ENCODE results near the gene TMEM88.
A peak's percentile ranks its signal among the peaks of the same experiment; 100 is the strongest.

Gene TMEM88

DNA sequence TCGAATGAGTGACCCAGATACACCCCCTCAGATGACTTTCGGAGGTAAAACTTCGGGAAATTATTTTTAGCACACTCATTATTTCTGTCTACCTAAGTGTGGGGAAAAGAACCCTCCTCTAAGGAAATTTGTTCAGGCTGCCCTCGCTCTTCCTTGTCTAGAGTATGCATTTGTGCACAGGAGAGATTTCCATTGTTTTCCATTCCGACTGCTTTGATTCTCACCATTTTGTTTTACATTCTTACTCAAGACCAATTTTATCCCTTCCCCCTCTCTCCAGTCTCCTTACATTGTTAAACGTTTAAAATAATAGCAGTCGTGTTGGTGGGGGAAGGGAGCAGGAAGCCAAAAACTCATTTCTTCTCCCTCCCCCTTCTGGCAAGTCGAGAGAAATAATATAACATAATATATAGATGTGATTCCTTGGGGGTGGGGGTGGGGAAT is 32.2 kb downstream of the TMEM88 start:
- DNase-seq, result no peak

GRCh38 chr17:7887482-7888183 is 32.8 kb downstream of the TMEM88 start:
- DNase-seq, result peak; percentile 93

DNA sequence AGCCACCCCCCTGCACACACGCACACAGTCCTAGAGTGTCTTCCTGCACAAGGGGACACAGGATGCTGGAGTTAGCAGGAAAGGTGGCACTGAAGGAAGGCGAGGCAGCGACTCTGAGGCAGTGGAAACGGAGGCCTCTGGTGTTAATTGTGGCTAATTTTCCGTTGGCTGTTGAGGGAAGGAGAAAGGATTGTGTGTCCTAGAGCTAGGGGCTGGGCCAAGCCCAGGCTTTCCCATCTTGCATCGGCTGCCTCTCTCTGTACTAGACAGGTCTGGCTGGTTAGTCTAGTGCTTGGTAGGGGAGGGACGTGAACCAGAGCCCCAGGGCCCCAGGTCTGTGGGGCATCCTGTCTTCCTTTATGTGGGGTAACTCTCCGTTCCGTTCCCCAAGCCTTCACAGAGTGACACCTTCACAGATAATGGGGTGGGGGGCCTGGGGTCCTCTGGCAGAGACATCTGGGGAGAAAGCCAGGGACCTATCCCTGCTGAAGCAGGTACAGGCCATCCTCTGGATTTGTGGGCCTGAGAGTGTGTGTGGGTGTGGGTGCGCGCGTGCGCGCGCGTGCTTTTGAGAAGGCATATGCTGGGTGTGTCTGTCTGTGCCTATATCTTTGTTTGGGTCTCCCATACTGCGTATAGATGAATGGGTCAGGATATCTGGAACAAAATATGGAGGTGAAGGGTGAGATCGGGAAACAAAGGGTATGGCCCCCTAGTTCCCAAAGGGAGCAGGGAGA is 33.5 kb downstream of the TMEM88 start, which contains the start of gene CHD3:
CHD3 (plus strand) TSS at position 606 of the 737 bp plus-strand sequence. CDS start 212 bp downstream, outside the sequence.
- DNase-seq, result peak; percentile 46

DNA sequence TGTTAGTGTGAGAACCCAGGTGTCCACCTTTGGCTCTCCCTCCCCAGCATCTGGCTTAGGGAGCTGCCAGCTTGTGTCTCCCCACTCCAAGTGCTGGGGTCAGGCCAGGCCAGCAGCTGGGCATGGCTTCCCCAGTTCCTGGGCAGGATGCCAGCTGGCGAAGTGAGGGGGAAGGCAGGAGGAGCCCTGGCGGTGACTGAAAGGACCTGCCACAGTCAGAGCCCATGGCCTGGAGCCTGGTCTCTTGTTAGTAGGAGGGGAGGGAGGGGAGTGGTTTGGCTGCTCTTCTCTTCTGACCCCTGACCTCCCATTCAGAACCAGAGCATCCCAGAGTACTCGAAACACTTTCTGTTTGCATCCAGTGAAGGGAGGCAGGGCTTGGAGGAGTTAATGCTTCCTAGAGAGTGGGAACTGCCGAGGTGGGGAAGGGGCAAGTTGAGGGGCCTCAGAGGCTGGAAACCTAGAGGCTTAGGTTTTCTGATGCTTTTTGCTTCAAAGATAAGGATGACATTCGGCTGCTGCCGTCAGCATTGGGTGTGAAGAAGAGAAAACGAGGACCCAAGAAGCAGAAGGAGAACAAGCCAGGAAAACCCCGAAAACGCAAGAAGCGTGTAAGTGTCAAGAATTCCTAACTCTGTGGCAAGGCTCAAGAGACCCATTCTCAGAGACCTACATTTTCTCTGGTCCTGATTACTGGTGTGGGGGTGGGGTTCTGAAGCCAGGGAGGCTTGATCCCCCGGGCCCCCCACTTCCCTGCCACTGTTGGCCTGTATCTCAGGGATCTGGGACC is 34.5 kb downstream of the TMEM88 start:
- DNase-seq, result peak; percentile 87

- no peak for DNase-seq
Observed at GRCh38 chr17:7893187-7893880, 38.5 kb downstream of the TMEM88 start.

GRCh38 chr17:7894226-7894625 is 39.4 kb downstream of the TMEM88 start:
- DNase-seq, result no peak

- no peak for DNase-seq
Observed at GRCh38 chr17:7894866-7895265, 40.0 kb downstream of the TMEM88 start.

GRCh38 chr17:7897090-7897489 is 42.2 kb downstream of the TMEM88 start:
- DNase-seq, result no peak

- no peak for DNase-seq
Observed at GRCh38 chr17:7897773-7898172, 42.9 kb downstream of the TMEM88 start.

GRCh38 chr17:7903154-7904103 is 48.6 kb downstream of the TMEM88 start:
- DNase-seq, result no peak

Data from NCI-H345 (cell line).